Activated T-cell treated with anti-CD3 and anti-CD28 coated beads, Interleukin-2, amount 50 U/mL, for 24 hours (primary cell): ENCODE data around the gene PRKCH.

Source experiments
- DNase-seq: peaks from one replicate; pipeline ENCODE4 v3.0.0-alpha.2; 2020
- H3K27ac Mint-ChIP-seq: 2 replicates; pipeline ENCODE4 v1.8.0; 2020; ENCODE audit warnings: mild to moderate bottlenecking, mixed read lengths
- H3K27me3 Mint-ChIP-seq: 2 replicates; pipeline ENCODE4 v1.8.0; 2020; ENCODE audit warnings: mixed read lengths
- H3K36me3 Mint-ChIP-seq: 2 replicates; pipeline ENCODE4 v1.8.0; 2020; ENCODE audit warnings: low read depth, mixed read lengths
- H3K4me1 Mint-ChIP-seq: 2 replicates; pipeline ENCODE4 v1.8.0; 2020; ENCODE audit warnings: low read depth, mixed read lengths
- H3K4me3 Mint-ChIP-seq: 2 replicates; pipeline ENCODE4 v1.8.0; 2020; ENCODE audit warnings: mild to moderate bottlenecking, moderate library complexity, mixed read lengths
- H3K9me3 Mint-ChIP-seq: 2 replicates; pipeline ENCODE4 v1.8.0; 2020; ENCODE audit warnings: mixed read lengths

PRKCH gene

DNA sequence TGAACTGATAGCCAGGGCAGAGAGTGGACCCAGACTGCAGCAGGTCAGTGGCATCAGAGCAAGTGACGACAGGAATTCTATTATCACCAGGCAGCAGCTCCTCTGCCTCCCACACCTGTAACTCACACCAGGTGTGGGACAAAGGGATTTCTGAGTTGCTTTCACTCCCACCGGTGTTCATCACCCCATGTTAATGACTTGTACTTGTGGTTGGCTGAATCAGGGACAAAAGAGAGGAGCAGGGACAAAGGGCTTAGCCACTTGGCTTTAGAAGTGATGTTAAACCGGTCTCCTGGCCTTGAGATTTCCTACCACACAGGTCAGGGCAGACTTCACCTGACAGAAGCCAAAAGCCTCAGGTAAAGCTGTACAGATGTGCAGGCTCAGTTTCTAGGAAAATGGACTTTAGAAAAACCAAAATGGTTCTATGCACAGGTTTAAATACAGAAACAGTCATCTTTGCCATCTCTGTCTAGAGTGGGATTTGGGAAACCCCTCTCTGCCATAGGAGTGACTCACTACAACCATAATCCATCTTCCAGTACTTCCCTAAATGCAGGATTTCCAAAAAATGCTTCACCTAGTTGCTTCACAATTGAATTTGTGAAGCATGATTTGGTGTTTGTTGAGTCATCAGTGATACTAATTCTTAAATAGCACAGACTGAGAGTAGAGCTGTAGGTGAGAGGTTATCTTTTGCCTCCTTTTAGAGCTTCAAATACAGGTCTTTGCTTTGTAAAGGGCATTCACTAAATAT is 158.5 kb downstream of the PRKCH start:
- no peak for DNase-seq
- peaks cover 75% of the 10 kb centered on the region for H3K36me3 Mint-ChIP-seq
- no peaks in the 10 kb centered on the region for H3K9me3 Mint-ChIP-seq
- H3K27ac Mint-ChIP-seq = peak overlapping the region; percentile 97
- no peaks in the 10 kb centered on the region for H3K27me3 Mint-ChIP-seq
- peaks cover 93% of the 10 kb centered on the region for H3K4me1 Mint-ChIP-seq
- peak overlapping the region; percentile 61 for H3K4me3 Mint-ChIP-seq

DNA sequence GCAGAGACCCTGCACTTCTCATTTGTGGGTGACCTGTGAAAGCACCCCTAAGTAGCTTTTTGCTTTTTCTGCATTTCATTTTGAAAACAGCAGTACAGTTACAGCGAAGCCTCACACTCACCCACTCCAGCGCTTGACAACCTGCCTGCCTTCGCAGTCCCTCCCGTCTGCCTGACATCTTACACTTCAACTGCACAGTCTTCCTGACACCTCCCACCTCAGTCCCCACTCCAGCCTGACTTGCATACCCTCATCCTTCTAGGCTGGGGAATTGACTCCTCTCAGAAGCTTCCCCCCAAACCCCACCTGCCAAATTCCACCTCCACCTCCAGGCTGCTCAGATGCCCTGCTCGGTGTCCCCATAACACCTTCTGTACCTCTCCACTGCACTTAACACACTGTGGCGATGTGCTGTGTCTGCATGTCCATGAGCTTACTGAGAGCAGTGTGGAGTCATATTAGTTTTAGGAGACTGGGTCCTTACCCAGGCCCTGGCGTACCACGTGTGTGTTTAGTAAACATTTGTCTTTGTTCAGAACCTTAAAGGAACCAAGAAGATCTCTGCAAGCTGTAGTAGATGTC is 159.4 kb downstream of the PRKCH start:
- no peak for DNase-seq
- Mint-ChIP-seq H3K4me3 (peak overlapping the region; percentile 24), H3K27me3 (no peaks in the 10 kb centered on the region), H3K36me3 (peaks cover 78% of the 10 kb centered on the region), H3K4me1 (peaks cover 96% of the 10 kb centered on the region), H3K27ac (peak overlapping the region; percentile 97), H3K9me3 (no peaks in the 10 kb centered on the region)

DNA sequence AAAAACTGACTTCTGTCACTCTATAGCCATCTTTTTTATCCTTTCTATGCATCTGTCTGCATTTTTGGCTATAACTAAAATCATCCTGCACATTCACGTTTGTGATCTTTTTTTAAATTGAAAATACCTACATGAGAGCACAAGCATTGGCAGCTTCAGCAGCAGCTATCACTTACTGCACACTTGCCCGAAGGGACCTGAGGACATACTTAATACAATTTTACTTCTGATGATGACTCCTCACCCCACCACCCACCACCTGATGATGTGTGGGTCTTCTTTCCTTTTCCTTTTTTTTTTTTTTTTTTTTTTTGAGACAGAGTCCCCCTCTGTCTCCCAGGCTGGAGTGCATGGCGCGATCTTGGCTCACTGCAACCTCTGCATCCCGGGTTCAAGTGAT is 160.3 kb downstream of the PRKCH start:
- DNase-seq = no peak
- H3K27me3 Mint-ChIP-seq = no peaks in the 10 kb centered on the region
- no peaks in the 10 kb centered on the region for H3K9me3 Mint-ChIP-seq
- peak overlapping the region; percentile 97 for H3K27ac Mint-ChIP-seq
- H3K36me3 Mint-ChIP-seq = peaks cover 84% of the 10 kb centered on the region
- H3K4me1 Mint-ChIP-seq = peaks cover 95% of the 10 kb centered on the region
- H3K4me3 Mint-ChIP-seq = no peak overlapping the region

- Mint-ChIP-seq H3K27ac (peak overlapping the region; percentile 97), H3K4me3 (no peak overlapping the region), H3K36me3 (peaks cover 90% of the 10 kb centered on the region)
Measured at GRCh38 chr14:61482348-61483206, 161.2 kb downstream of the PRKCH start.

GRCh38 chr14:61483476-61483875 is 162.1 kb downstream of the PRKCH start:
- H3K27ac Mint-ChIP-seq = peak overlapping the region; percentile 97
- no peak overlapping the region for H3K4me3 Mint-ChIP-seq
- H3K27me3 Mint-ChIP-seq = no peaks in the 10 kb centered on the region
- H3K4me1 Mint-ChIP-seq = peaks cover 90% of the 10 kb centered on the region
- H3K9me3 Mint-ChIP-seq = no peaks in the 10 kb centered on the region
- peaks cover 83% of the 10 kb centered on the region for H3K36me3 Mint-ChIP-seq
- DNase-seq = no peak

More at GRCh38 chr14:61482348-61483206, 161.2 kb downstream of the PRKCH start:
- H3K4me1 Mint-ChIP-seq = peaks cover 95% of the 10 kb centered on the region
- H3K9me3 Mint-ChIP-seq = no peaks in the 10 kb centered on the region
- H3K27me3 Mint-ChIP-seq = no peaks in the 10 kb centered on the region
- no peak for DNase-seq

DNA sequence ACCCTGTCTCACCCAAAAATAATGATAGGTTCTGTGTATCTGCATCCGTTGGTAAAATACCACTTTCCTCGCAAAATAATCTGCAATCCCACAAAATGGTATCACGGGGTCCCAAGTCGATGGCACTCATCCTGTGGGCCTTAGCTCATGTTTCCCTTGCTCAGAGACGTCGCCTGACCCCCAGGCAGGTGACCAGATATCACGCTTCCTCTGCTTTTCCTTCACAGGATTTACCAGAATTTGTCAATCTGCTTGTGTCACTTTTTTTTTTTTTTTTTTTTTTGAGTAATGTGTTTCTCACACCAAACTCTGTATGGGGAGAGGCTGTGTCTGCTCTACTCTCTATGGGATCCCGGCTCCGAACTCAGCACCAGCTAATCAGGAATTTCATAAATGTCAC is 162.7 kb downstream of the PRKCH start:
- H3K4me1 Mint-ChIP-seq = peaks cover 90% of the 10 kb centered on the region
- no peak for DNase-seq
- no peak overlapping the region for H3K4me3 Mint-ChIP-seq
- no peaks in the 10 kb centered on the region for H3K9me3 Mint-ChIP-seq
- H3K27me3 Mint-ChIP-seq = no peaks in the 10 kb centered on the region
- H3K36me3 Mint-ChIP-seq = peaks cover 78% of the 10 kb centered on the region
- H3K27ac Mint-ChIP-seq = peak overlapping the region; percentile 72

DNA sequence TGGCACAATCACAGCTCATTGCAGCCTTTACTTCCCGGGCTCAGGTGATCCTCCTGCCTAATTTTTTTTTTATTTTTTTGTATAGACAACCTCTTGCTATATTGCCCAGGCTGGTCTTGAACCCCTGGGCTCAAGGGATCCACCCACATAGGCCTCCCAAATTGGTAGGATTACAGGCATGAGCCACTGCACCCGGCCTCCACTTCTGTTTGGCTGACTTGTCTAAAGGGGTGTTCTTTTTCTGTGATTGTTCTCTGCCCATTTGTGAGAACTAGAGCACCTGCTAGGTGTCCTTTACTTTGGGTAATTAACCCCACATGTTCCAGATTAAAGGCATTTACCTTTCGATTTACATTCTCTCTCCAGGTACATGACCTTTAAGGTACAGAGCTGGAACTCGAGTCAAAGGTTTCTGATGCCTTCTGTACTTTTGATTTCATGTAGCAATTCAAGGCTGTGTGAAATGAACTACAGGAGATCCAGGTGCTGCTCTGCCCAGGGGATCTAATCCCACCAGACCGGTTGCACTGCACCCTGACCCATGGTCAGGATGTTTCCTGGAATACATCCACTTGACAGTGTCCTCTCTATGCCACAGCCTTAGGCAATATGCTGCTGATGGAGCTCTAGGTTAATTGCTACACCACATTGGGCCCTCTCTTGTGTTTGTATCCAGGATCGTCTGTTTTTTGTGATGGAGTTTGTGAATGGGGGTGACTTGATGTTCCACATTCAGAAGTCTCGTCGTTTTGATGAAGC is 163.6 kb downstream of the PRKCH start:
- Mint-ChIP-seq H3K27me3 (no peaks in the 10 kb centered on the region), H3K36me3 (peaks cover 70% of the 10 kb centered on the region), H3K4me3 (no peak overlapping the region), H3K9me3 (no peaks in the 10 kb centered on the region), H3K4me1 (peaks cover 90% of the 10 kb centered on the region), H3K27ac (peak overlapping the region; percentile 72)
- DNase-seq = no peak

- peaks cover 89% of the 10 kb centered on the region for H3K4me1 Mint-ChIP-seq
- no peaks in the 10 kb centered on the region for H3K9me3 Mint-ChIP-seq
- no peak overlapping the region for H3K4me3 Mint-ChIP-seq
- H3K27ac Mint-ChIP-seq = peak overlapping the region; percentile 80
- peaks cover 69% of the 10 kb centered on the region for H3K36me3 Mint-ChIP-seq
- no peaks in the 10 kb centered on the region for H3K27me3 Mint-ChIP-seq
- no peak for DNase-seq
Measured at GRCh38 chr14:61485661-61486060, 164.3 kb downstream of the PRKCH start.

GRCh38 chr14:61486930-61487495 is 165.6 kb downstream of the PRKCH start:
- Mint-ChIP-seq H3K27me3 (no peaks in the 10 kb centered on the region), H3K36me3 (peaks cover 55% of the 10 kb centered on the region), H3K4me3 (no peak overlapping the region), H3K27ac (peak overlapping the region; percentile 24), H3K4me1 (peaks cover 76% of the 10 kb centered on the region), H3K9me3 (no peaks in the 10 kb centered on the region)
- no peak for DNase-seq

DNA sequence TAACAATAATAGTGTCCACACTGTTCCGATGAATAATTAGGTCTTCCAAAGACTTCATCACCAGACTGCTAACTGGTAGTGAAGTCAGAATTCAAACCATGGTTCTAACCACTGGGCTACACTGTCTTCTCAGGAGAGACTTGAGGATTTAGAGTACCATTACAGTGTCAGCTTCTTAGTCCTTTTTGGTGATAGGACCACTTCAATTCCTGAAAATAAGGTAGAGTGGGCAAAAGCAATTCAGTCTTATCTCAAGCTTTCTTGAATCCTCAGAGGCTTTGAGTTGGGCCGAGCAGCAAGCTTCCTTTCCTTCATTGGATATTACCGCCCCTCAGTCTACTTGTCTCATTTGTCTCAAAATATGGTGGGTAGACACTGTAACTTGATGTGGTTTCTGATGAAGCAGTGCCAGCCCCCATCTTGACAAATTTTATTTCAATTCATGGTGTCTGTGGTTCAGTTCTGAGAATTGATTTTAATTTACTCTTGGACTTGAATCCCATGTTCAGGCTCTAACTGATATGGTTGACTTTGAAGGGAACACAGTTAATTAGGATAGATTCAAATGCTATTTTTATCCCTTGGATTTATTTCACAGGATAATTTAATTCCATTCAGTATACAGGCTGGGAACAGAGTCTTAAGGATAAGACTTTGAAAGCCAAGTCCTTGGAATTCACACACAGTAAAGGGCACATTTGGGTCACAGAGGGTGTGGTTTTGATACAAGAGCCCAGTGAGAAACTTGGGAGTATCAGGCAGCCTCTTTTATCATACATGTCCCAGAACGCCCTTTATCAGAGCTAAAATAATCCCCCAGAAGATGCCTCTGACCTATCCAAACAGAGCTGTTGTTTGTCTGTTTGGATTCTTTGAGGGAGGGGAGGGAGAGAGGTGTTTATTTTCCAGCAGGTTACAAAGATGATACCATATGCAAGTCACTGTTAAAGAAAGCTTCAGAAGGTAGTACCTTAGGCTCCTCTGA is 167.3 kb downstream of the PRKCH start:
- H3K27me3 Mint-ChIP-seq = no peaks in the 10 kb centered on the region
- peaks cover 60% of the 10 kb centered on the region for H3K4me1 Mint-ChIP-seq
- H3K27ac Mint-ChIP-seq = no peak overlapping the region
- DNase-seq = no peak
- no peaks in the 10 kb centered on the region for H3K9me3 Mint-ChIP-seq
- peaks cover 39% of the 10 kb centered on the region for H3K36me3 Mint-ChIP-seq
- H3K4me3 Mint-ChIP-seq = no peak overlapping the region

DNA sequence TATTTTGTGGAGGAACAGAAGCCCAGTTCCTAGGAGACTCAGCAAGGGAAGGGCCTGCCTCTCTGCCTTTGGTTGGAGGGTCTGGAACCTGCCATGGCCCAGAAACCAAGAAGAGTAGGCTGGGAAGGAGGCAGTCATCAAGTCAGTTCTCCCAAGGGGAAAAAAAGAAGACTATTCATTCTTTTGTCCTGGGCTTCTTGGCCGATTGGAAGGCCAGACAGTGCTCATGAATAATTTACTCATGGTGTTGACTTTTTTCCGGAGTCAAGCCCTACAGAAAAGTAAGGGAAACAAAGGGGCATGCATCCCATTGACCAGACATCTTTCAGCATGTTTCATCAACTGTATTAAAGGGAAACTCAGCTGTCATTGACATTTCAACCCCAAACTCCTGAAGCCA is 168.1 kb downstream of the PRKCH start:
- DNase-seq = no peak
- no peak overlapping the region for H3K27ac Mint-ChIP-seq

GRCh38 chr14:61489932-61490331 is 168.6 kb downstream of the PRKCH start:
- Mint-ChIP-seq H3K27ac (no peak overlapping the region), H3K9me3 (no peaks in the 10 kb centered on the region), H3K4me3 (no peak overlapping the region), H3K27me3 (no peaks in the 10 kb centered on the region), H3K36me3 (peaks cover 27% of the 10 kb centered on the region), H3K4me1 (peaks cover 50% of the 10 kb centered on the region)
- no peak for DNase-seq

More for the DNA sequence above, 168.1 kb downstream of the PRKCH start:
- Mint-ChIP-seq H3K9me3 (no peaks in the 10 kb centered on the region), H3K27me3 (no peaks in the 10 kb centered on the region), H3K4me3 (no peak overlapping the region), H3K36me3 (peaks cover 31% of the 10 kb centered on the region), H3K4me1 (peaks cover 52% of the 10 kb centered on the region)

GRCh38 chr14:61491224-61491623 is 169.8 kb downstream of the PRKCH start:
- H3K9me3 Mint-ChIP-seq = no peaks in the 10 kb centered on the region
- H3K4me3 Mint-ChIP-seq = no peak overlapping the region
- H3K27me3 Mint-ChIP-seq = no peaks in the 10 kb centered on the region
- no peak for DNase-seq
- peaks cover 38% of the 10 kb centered on the region for H3K4me1 Mint-ChIP-seq
- H3K27ac Mint-ChIP-seq = no peak overlapping the region
- peaks cover 14% of the 10 kb centered on the region for H3K36me3 Mint-ChIP-seq
